NCI-H69 (cell line): Measurements from ENCODE around the gene ANKRD17.

ENCODE experiments used
- DNase-seq: peaks from one replicate; lab custom pipeline; 2025; lab: John Stamatoyannopoulos, UW

Gene ANKRD17

DNA sequence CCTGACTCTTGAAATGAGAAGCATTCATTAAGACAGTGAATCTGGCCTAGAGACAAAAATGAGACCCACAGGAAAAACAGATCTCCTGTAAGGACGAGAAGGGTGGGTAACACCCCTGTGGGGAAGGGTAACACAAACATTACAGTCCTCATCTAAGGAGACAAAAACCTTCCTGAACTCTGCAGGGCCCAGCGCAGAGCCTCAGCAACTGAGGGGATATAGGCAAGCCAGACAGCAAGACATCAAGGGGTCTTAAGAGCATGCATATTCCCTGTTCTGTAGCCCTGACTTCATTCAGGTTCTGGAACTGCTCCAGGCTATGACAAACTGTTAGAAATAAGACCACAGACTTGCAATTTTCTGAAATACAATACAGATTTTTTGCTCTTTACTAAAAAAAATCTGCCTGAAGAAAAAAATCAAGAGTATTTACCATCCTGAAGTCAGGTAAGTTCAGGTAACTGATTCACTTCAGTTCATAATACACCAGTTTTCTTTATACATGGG lies 204.6 kb downstream of the ANKRD17 start:
- DNase-seq, result no peak

GRCh38 chr4:73053076-73053475 lies 205.5 kb downstream of the ANKRD17 start:
- DNase-seq, result no peak

GRCh38 chr4:73051625-73052024 lies 207.0 kb downstream of the ANKRD17 start:
- DNase-seq, result no peak

GRCh38 chr4:73045879-73046278 lies 212.7 kb downstream of the ANKRD17 start:
- DNase-seq, result no peak

DNA sequence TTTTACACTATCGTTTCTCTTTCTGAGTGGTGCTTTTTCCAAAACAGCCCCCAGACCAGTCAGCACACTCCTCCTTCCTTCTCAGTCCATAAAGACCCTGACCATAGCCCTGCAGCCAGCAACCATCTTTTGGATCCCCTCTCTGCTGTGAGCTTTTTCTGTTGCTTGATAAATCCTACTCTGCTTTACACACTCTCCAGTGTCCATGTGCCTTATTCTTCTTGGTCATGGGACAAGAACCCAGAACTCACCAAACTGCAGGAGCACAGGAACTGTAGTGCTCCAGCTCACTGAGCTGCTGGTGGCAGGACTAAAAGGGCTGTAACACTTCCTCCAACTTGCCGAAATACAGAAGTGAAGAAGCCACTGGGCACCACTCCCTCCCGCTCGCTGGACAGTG lies 221.5 kb downstream of the ANKRD17 start:
- no peak for DNase-seq

DNA sequence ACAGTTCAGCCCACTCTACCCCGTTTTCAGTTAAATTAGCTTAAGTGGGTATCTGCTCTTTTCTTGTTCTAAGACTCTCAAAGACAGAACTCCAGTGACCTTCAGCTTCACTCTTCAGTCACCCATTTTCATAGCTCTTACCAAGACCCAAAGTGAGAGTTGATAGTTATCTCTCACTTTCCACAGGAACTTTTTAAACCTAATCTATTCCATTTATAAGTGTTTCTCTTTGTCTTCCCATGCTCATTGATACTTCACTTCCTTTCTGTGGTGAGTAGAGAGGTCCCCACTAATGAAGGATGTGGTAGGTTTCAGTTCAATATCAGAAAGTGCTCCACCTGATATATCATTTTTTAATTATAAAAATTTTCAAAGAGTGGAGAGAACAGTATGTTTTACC lies 222.5 kb downstream of the ANKRD17 start:
- no peak for DNase-seq

GRCh38 chr4:73034896-73035295 lies 223.7 kb downstream of the ANKRD17 start:
- no peak for DNase-seq

DNA sequence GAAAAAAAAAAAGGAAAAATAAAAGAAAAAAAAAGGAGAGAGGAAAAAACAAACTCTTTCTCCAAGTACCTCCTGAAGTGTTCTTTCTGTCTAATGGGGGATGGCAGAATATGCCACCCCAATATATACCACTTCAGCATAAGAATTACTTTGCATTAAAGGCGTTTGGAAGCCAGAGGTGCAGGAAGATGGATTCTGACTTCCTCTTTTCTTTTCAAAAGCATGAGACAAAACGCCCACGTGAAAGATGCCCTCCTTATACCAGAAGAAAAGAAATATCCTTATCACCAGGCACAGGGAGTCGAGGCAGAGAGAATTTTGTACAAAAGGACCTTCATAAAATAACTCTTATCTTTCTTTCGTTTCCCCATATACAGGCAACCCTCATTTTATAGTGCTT lies 230.0 kb downstream of the ANKRD17 start:
- DNase-seq, result no peak
